Urothelium cell line (cell line): ENCODE results near the gene VPS52.

ENCODE experiments used
- DNase-seq: peaks from one replicate; pipeline ENCODE4 v3.0.0; 2011; ENCODE audit warnings: low spot score, mixed read lengths
- FAIRE-seq: peaks from 2 replicates; lab custom pipeline; 2011; peaks lifted over from hg19 to GRCh38; lab: Jason Lieb, UNC

VPS52 gene

GRCh38 chr6:33213989-33214335, 57.7 kb downstream of the VPS52 start:
- no peak for FAIRE-seq
- DNase-seq, result no peak

GRCh38 chr6:33213166-33213988, 58.3 kb downstream of the VPS52 start:
- FAIRE-seq (no peak), DNase-seq (no peak)

GRCh38 chr6:33212857-33213165, 58.9 kb downstream of the VPS52 start:
- no peak for FAIRE-seq

GRCh38 chr6:33211666-33212422, 59.8 kb downstream of the VPS52 start:
- DNase-seq (no peak), FAIRE-seq (no peak)

More at GRCh38 chr6:33212857-33213165, 58.9 kb downstream of the VPS52 start:
- no peak for DNase-seq

- no peak for DNase-seq
- no peak for FAIRE-seq
Measured at GRCh38 chr6:33211136-33211535, 60.5 kb downstream of the VPS52 start.

- FAIRE-seq (no peak), DNase-seq (no peak)
Measured at GRCh38 chr6:33209856-33210255, 61.8 kb downstream of the VPS52 start.

GRCh38 chr6:33208091-33208967, 63.3 kb downstream of the VPS52 start, which contains the start of gene RING1:
Gene RING1 (plus strand): TSS chr6:33208500. CDS start chr6:33208823, 323 bp downstream.
- FAIRE-seq (no peak), DNase-seq (peak; percentile 94)

GRCh38 chr6:33207552-33208090, 64.1 kb downstream of the VPS52 start:
- FAIRE-seq, result no peak
- DNase-seq, result peak; percentile 49

- no peak for FAIRE-seq
- DNase-seq, result peak; percentile 36
Measured at GRCh38 chr6:33206864-33207551, 64.7 kb downstream of the VPS52 start.

GRCh38 chr6:33206027-33206863, 65.4 kb downstream of the VPS52 start:
- DNase-seq (no peak), FAIRE-seq (no peak)

GRCh38 chr6:33205191-33206026, 66.3 kb downstream of the VPS52 start:
- FAIRE-seq (peak; percentile 37), DNase-seq (peak; percentile 82)

- DNase-seq (peak; percentile 73), FAIRE-seq (no peak)
Measured at GRCh38 chr6:33204415-33205190, 67.1 kb downstream of the VPS52 start, which contains the start of gene HSD17B8. Gene HSD17B8 (plus strand): TSS chr6:33204655. CDS start chr6:33204669, 14 bp downstream.

- no peak for DNase-seq
- FAIRE-seq, result no peak
Measured at GRCh38 chr6:33204165-33204414, 67.6 kb downstream of the VPS52 start.

GRCh38 chr6:33203443-33204164, 68.1 kb downstream of the VPS52 start:
- no peak for FAIRE-seq
- no peak for DNase-seq

GRCh38 chr6:33202799-33203198, 68.9 kb downstream of the VPS52 start:
- FAIRE-seq, result no peak
- no peak for DNase-seq

- no peak for FAIRE-seq
- DNase-seq, result no peak
Measured at GRCh38 chr6:33201935-33202334, 69.7 kb downstream of the VPS52 start.

GRCh38 chr6:33201147-33201545, 70.5 kb downstream of the VPS52 start:
- no peak for FAIRE-seq
- DNase-seq, result no peak
